ENCODE data around the gene MORC1.
A peak's percentile ranks its signal among the peaks of the same experiment; 100 is the strongest.

The MORC1 gene

GRCh38 chr3:108936924-108937689 is 180.8 kb downstream of the MORC1 start:
- no peak for DNase-seq

- DNase-seq = no peak
These were observed 186.9 kb downstream of the MORC1 start for GRCh38 chr3:108931035-108931434.

- no peak for DNase-seq
These were observed 199.1 kb downstream of the MORC1 start for GRCh38 chr3:108918866-108919265.

GRCh38 chr3:108914774-108915641 is 202.9 kb downstream of the MORC1 start:
- DNase-seq = peak; percentile 3

GRCh38 chr3:108909799-108910198 is 208.1 kb downstream of the MORC1 start:
- DNase-seq = no peak

Data from DMS79 (cell line).